Left lobe of liver (tissue), 2 donors: Measurements from ENCODE around the gene TTC17. TPM values are rescaled to one million over a fixed set of nuclear protein-coding genes. Genes with fewer than 3 reads are reported as not detected.
"Not testable (repeated sequence)": the region's sequence is repeated elsewhere in the genome, so short reads cannot be mapped to it uniquely, and the experiment has no call there.

Experiments
- ATAC-seq: fragments of 200-7000 bp; cut with Tn5 transposase; one replicate; pipeline ENCODE4 v1.9.1; 2020; ENCODE audit warnings: mild to moderate bottlenecking, moderate library complexity
- DNase-seq: peaks from one replicate; pipeline ENCODE4 v3.0.0-alpha.2; 2020; ENCODE audit warnings: low spot score
- total RNA-seq: library from RNA; stranded (reverse); gene quantifications from one replicate; pipeline ENCODE4 v1.2.1, GENCODE V29; 2021
- donor health status: DM: no; HTN: no; CAD: no; lungs with moderate emphysema.
- donor health status: DM: no; HTN: yes; CAD: no.

The TTC17 gene
- total RNA-seq, 1 donor from 2014 or later: 49.0 TPM

DNA sequence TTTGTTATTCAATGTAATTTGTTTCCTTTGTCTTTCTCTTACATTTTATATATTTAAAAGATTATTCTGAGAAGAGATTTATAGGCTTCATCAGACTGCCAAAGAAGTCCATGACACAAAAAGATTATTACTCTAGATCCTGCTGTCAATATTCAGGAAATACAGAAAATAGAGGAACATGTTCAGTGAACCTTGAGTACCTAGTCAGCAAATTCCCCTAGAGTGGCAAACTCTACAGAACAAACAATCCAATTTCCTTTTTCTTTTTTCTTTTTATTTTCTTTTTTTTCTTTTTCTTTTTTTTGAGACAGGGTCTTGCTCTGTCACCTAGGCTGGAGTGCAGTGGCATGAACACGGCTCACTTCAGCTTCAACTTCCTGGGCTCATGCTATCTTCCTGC is 23.9 kb downstream of the TTC17 start:
- peak; percentile 47 for ATAC-seq
- no peak for DNase-seq

GRCh38 chr11:43384393-43384792 is 25.7 kb downstream of the TTC17 start:
- DNase-seq: no peak
- peak; percentile 51 for ATAC-seq

DNA sequence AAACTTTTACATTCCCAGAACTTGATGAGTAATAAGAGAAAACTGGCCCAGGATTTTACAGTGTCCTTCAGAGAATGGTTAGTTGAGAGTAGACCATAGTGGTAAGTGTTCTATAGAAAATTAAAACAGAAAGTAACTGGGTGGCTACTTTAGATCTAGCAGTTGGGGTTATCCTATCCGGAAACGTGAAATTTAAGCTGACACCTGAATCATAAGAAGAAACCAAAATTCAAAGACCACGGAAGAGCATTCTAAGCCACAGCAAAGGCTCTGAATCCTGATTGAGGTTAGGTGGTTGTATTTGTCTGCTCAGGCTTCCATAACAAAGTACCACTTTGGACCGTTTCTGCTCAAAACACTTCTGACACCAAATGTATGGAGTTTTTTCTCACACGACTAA is 34.0 kb downstream of the TTC17 start:
- ATAC-seq: no peak
- DNase-seq: no peak

GRCh38 chr11:43393765-43394355 is 35.1 kb downstream of the TTC17 start:
- peak; percentile 82 for ATAC-seq
- peak; percentile 74 for DNase-seq

GRCh38 chr11:43396617-43397016 is 37.9 kb downstream of the TTC17 start:
- no peak for ATAC-seq
- no peak for DNase-seq

- no peak for DNase-seq
- no peak for ATAC-seq
These were observed 38.5 kb downstream of the TTC17 start for GRCh38 chr11:43397251-43397650.

- ATAC-seq (no peak), DNase-seq (no peak)
These were observed 41.4 kb downstream of the TTC17 start for GRCh38 chr11:43399983-43400630.

DNA sequence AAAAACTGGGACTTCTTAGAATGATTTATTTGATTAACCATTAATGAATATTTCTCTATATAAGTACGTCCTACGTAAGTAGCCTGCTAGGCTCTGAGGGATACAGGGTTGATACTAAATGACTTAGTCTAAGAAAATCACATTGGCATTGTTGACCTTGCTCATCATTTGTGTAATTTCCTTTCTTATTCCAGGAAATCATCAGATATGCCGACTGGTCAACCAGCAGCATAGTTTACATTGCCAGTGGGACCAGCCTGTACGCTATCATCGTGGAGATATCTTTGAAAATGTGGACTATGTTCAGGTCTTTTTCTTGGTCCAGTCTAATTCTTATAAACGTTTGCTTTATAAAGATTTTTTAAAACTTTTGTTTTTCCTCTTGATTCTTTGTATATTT is 42.5 kb downstream of the TTC17 start:
- ATAC-seq (no peak), DNase-seq (no peak)

GRCh38 chr11:43401811-43402210 is 43.1 kb downstream of the TTC17 start:
- DNase-seq, ATAC-seq: not testable (repeated sequence)

GRCh38 chr11:43403357-43404231 is 44.9 kb downstream of the TTC17 start:
- peak; percentile 67 for ATAC-seq
- no peak for DNase-seq

- DNase-seq: no peak
- ATAC-seq: no peak
These were observed 45.7 kb downstream of the TTC17 start for GRCh38 chr11:43404406-43404805.

GRCh38 chr11:43404836-43405479 is 46.2 kb downstream of the TTC17 start:
- no peak for ATAC-seq
- no peak for DNase-seq

- peak; percentile 83 for ATAC-seq
- DNase-seq: no peak
These were observed 49.6 kb downstream of the TTC17 start for GRCh38 chr11:43408277-43408676.

GRCh38 chr11:43410394-43410793 is 51.7 kb downstream of the TTC17 start:
- DNase-seq: no peak
- ATAC-seq: peak; percentile 67

DNA sequence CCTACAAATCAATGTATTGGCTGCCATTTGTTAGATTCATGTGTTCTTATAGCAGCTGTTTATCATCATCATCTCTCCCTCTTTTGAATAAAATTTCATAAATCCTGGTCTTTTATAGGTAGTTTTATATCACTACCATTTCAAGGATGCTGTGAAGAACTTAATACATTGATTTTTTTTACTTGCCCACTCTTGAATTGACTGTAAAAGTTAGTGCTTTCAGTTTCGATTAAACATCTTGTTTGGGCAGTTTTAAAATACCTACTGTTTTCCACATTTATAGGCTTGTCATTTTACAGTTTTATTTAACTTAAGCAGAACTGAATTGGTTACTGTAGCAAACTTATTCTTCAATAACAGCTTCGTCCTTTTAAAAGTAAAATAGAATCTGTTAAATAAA is 59.5 kb downstream of the TTC17 start:
- ATAC-seq (no peak), DNase-seq (no peak)

GRCh38 chr11:43419460-43419859 is 60.7 kb downstream of the TTC17 start:
- DNase-seq (no peak), ATAC-seq (peak; percentile 83)

- no peak for ATAC-seq
These were observed 69.3 kb downstream of the TTC17 start for GRCh38 chr11:43427971-43428370.

DNA sequence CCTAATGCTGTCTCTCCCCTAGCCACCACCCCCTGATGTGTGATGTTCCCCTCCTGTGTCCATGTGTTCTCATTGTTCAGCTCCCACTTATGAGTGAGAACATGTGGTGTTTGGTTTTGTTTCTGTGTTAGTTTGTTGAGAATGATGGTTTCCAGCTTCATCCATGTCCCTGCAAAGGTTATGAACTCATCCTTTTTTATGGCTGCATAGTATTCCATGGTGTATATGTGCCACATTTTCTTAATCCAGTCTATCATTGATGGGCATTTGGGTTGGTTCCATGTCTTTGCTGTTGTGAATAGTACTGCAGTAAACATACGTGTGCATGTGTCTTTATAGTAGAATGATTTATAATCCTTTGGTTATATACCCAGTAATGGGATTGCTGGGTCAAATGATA is 72.2 kb downstream of the TTC17 start:
- not testable (repeated sequence) for DNase-seq, ATAC-seq

More at GRCh38 chr11:43427971-43428370, 69.3 kb downstream of the TTC17 start:
- no peak for DNase-seq

GRCh38 chr11:43434893-43435292 is 76.2 kb downstream of the TTC17 start:
- ATAC-seq: no peak

GRCh38 chr11:43440486-43440885 is 81.8 kb downstream of the TTC17 start:
- ATAC-seq (no peak), DNase-seq (no peak)

More at GRCh38 chr11:43434893-43435292, 76.2 kb downstream of the TTC17 start:
- DNase-seq: no peak

DNA sequence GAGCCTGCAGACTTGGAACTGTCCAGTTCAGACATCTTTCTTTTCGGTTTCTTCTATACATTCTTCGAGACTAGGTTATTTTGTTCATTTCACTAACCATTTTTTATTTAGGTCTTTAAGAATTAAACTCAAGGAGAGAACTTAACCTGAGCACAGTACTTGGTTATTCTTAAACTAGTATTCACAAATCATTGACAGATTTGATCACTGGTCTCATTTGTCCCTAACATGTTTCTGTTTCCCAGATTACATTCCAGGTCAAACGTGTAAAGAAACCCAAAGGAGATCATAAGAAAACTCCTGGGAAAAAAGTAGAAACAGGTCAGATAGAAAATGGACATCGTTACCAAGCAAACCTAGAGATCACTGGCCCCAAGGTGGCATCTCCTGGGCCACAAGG is 85.1 kb downstream of the TTC17 start:
- ATAC-seq: no peak
- no peak for DNase-seq
